Measurements from ENCODE around the gene TEX26.
A peak's percentile ranks its signal among the peaks of the same experiment; 100 is the strongest.

The TEX26 gene

GRCh38 chr13:31018511-31018910 lies 86.1 kb downstream of the TEX26 start:
- no peaks in the 10 kb centered on the region for H3K36me3 ChIP-seq (ENCODE audit: control insufficient read depth in 1 of 2, insufficient read depth in 2 of 2, low read depth in 1 of 2, low read length in 2 of 2)
- DNase-seq: no peak
- H3K79me1 ChIP-seq (replicated peaks; ENCODE audit: low read length, poor library complexity, severe bottlenecking): no peaks in the 10 kb centered on the region
- H2AFZ ChIP-seq (ENCODE audit: low read depth, low read length): no peak overlapping the region
- H3K18ac ChIP-seq (ENCODE audit: low read depth in 1 of 2, low read length in 2 of 2): no peak overlapping the region
- H4K91ac ChIP-seq (ENCODE audit: low read length): peak overlapping the region; percentile 41
- H3K4me1 ChIP-seq (ENCODE audit: control insufficient read depth, insufficient read depth, low read depth, low read length): peaks cover 2% of the 10 kb centered on the region
- no peak overlapping the region for H3K4me3 ChIP-seq (ENCODE audit: insufficient read depth in 1 of 2, low read depth in 1 of 2, low read length in 2 of 2)
- no peak overlapping the region for H2BK5ac ChIP-seq (ENCODE audit: low read depth, low read length, poor library complexity, severe bottlenecking)
- H2BK12ac ChIP-seq (ENCODE audit: low read length in 2 of 2): no peak overlapping the region
- no peak overlapping the region for H3K27ac ChIP-seq (ENCODE audit: low read length, poor library complexity, severe bottlenecking)
- H3K23ac ChIP-seq (ENCODE audit: low read length in 2 of 2): no peak overlapping the region
- peak overlapping the region; percentile 47 for H4K8ac ChIP-seq (ENCODE audit: low read length)
- 88% methylated on average over 3 of the region's 3 CpGs for WGBS
- H2AK5ac ChIP-seq (ENCODE audit: low read length, severe bottlenecking): no peak overlapping the region
- H3K4me2 ChIP-seq (ENCODE audit: low read length, poor library complexity, severe bottlenecking): no peak overlapping the region
- no peak overlapping the region for H3K4ac ChIP-seq (ENCODE audit: low read depth in 1 of 2, low read length in 2 of 2)
- H2BK15ac ChIP-seq (ENCODE audit: low read depth, poor library complexity, severe bottlenecking): peak overlapping the region; percentile 26
- no peak overlapping the region for H2BK120ac ChIP-seq (ENCODE audit: low read depth, low read length)
- H3K14ac ChIP-seq (ENCODE audit: low read length in 2 of 2): peak overlapping the region in 1 of 2 experiments; percentile 19
- peaks cover 8% of the 10 kb centered on the region for H3K9me3 ChIP-seq (ENCODE audit: control insufficient read depth, low read length)
- H3K9ac ChIP-seq (ENCODE audit: low read length): no peak overlapping the region
- H3K27me3 ChIP-seq (ENCODE audit: control insufficient read depth in 1 of 2, insufficient read depth in 1 of 2, low read length in 2 of 2): peaks cover 3% of the 10 kb centered on the region in 2 experiments

GRCh38 chr13:31020996-31021395 lies 88.5 kb downstream of the TEX26 start:
- DNase-seq: no peak
- Histone ChIP-seq H2AK5ac (ENCODE audit: low read length, severe bottlenecking) (no peak overlapping the region), H3K36me3 (ENCODE audit: control insufficient read depth in 1 of 2, insufficient read depth in 2 of 2, low read depth in 1 of 2, low read length in 2 of 2) (no peaks in the 10 kb centered on the region), H3K9me3 (ENCODE audit: control insufficient read depth, low read length) (peaks cover 8% of the 10 kb centered on the region), H3K4me1 (ENCODE audit: control insufficient read depth, insufficient read depth, low read depth, low read length) (no peaks in the 10 kb centered on the region), H3K14ac (ENCODE audit: low read length in 2 of 2) (no peak overlapping the region), H4K8ac (ENCODE audit: low read length) (no peak overlapping the region), H3K4ac (ENCODE audit: low read depth in 1 of 2, low read length in 2 of 2) (no peak overlapping the region), H3K18ac (ENCODE audit: low read depth in 1 of 2, low read length in 2 of 2) (no peak overlapping the region), H3K4me2 (ENCODE audit: low read length, poor library complexity, severe bottlenecking) (no peak overlapping the region), H3K27me3 (ENCODE audit: control insufficient read depth in 1 of 2, insufficient read depth in 1 of 2, low read length in 2 of 2) (peaks cover 3% of the 10 kb centered on the region in 2 experiments), H3K27ac (ENCODE audit: low read length, poor library complexity, severe bottlenecking) (no peak overlapping the region), H2AFZ (ENCODE audit: low read depth, low read length) (no peak overlapping the region), H2BK12ac (ENCODE audit: low read length in 2 of 2) (no peak overlapping the region), H3K9ac (ENCODE audit: low read length) (no peak overlapping the region), H4K91ac (ENCODE audit: low read length) (no peak overlapping the region), H3K23ac (ENCODE audit: low read length in 2 of 2) (no peak overlapping the region), H2BK15ac (ENCODE audit: low read depth, poor library complexity, severe bottlenecking) (no peak overlapping the region), H2BK120ac (ENCODE audit: low read depth, low read length) (no peak overlapping the region), H3K4me3 (ENCODE audit: insufficient read depth in 1 of 2, low read depth in 1 of 2, low read length in 2 of 2) (no peak overlapping the region), H2BK5ac (ENCODE audit: low read depth, low read length, poor library complexity, severe bottlenecking) (no peak overlapping the region), H3K79me1 (replicated peaks; ENCODE audit: low read length, poor library complexity, severe bottlenecking) (no peaks in the 10 kb centered on the region)
- WGBS: 40% methylated on average over 1 of the region's 3 CpGs

GRCh38 chr13:31022288-31022895 lies 89.9 kb downstream of the TEX26 start:
- Histone ChIP-seq H3K4me2 (ENCODE audit: low read length, poor library complexity, severe bottlenecking) (no peak overlapping the region), H2BK120ac (ENCODE audit: low read depth, low read length) (no peak overlapping the region), H3K79me1 (replicated peaks; ENCODE audit: low read length, poor library complexity, severe bottlenecking) (no peaks in the 10 kb centered on the region), H2BK12ac (ENCODE audit: low read length in 2 of 2) (no peak overlapping the region), H2BK15ac (ENCODE audit: low read depth, poor library complexity, severe bottlenecking) (no peak overlapping the region), H3K14ac (ENCODE audit: low read length in 2 of 2) (no peak overlapping the region), H3K27me3 (ENCODE audit: control insufficient read depth in 1 of 2, insufficient read depth in 1 of 2, low read length in 2 of 2) (peaks cover 0 to 3% of the 10 kb centered on the region in 2 experiments), H3K4me1 (ENCODE audit: control insufficient read depth, insufficient read depth, low read depth, low read length) (no peaks in the 10 kb centered on the region), H2AFZ (ENCODE audit: low read depth, low read length) (no peak overlapping the region), H4K8ac (ENCODE audit: low read length) (no peak overlapping the region), H3K27ac (ENCODE audit: low read length, poor library complexity, severe bottlenecking) (no peak overlapping the region), H3K9ac (ENCODE audit: low read length) (no peak overlapping the region), H3K23ac (ENCODE audit: low read length in 2 of 2) (no peak overlapping the region), H3K4me3 (ENCODE audit: insufficient read depth in 1 of 2, low read depth in 1 of 2, low read length in 2 of 2) (no peak overlapping the region), H3K18ac (ENCODE audit: low read depth in 1 of 2, low read length in 2 of 2) (no peak overlapping the region), H2AK5ac (ENCODE audit: low read length, severe bottlenecking) (no peak overlapping the region), H3K9me3 (ENCODE audit: control insufficient read depth, low read length) (peaks cover 8% of the 10 kb centered on the region), H2BK5ac (ENCODE audit: low read depth, low read length, poor library complexity, severe bottlenecking) (no peak overlapping the region), H3K4ac (ENCODE audit: low read depth in 1 of 2, low read length in 2 of 2) (no peak overlapping the region), H3K36me3 (ENCODE audit: control insufficient read depth in 1 of 2, insufficient read depth in 2 of 2, low read depth in 1 of 2, low read length in 2 of 2) (no peaks in the 10 kb centered on the region), H4K91ac (ENCODE audit: low read length) (no peak overlapping the region)
- no peak for DNase-seq
- 83% methylated on average over 13 of the region's 13 CpGs for WGBS

GRCh38 chr13:31022928-31023530 lies 90.6 kb downstream of the TEX26 start:
- H3K9me3 ChIP-seq (ENCODE audit: control insufficient read depth, low read length): peaks cover 2% of the 10 kb centered on the region
- no peak overlapping the region for H2BK120ac ChIP-seq (ENCODE audit: low read depth, low read length)
- H3K14ac ChIP-seq (ENCODE audit: low read length in 2 of 2): no peak overlapping the region
- H3K9ac ChIP-seq (ENCODE audit: low read length): no peak overlapping the region
- H4K91ac ChIP-seq (ENCODE audit: low read length): no peak overlapping the region
- no peak overlapping the region for H2BK15ac ChIP-seq (ENCODE audit: low read depth, poor library complexity, severe bottlenecking)
- no peak overlapping the region for H3K4ac ChIP-seq (ENCODE audit: low read depth in 1 of 2, low read length in 2 of 2)
- no peak overlapping the region for H3K4me2 ChIP-seq (ENCODE audit: low read length, poor library complexity, severe bottlenecking)
- no peak overlapping the region for H2BK12ac ChIP-seq (ENCODE audit: low read length in 2 of 2)
- H3K23ac ChIP-seq (ENCODE audit: low read length in 2 of 2): no peak overlapping the region
- H2AFZ ChIP-seq (ENCODE audit: low read depth, low read length): no peak overlapping the region
- no peak overlapping the region for H3K27ac ChIP-seq (ENCODE audit: low read length, poor library complexity, severe bottlenecking)
- no peak overlapping the region for H3K4me3 ChIP-seq (ENCODE audit: insufficient read depth in 1 of 2, low read depth in 1 of 2, low read length in 2 of 2)
- no peak overlapping the region for H3K18ac ChIP-seq (ENCODE audit: low read depth in 1 of 2, low read length in 2 of 2)
- WGBS: no CpG with 5 or more reads among the region's 2 CpGs
- peaks cover 0 to 3% of the 10 kb centered on the region in 2 experiments for H3K27me3 ChIP-seq (ENCODE audit: control insufficient read depth in 1 of 2, insufficient read depth in 1 of 2, low read length in 2 of 2)
- H3K4me1 ChIP-seq (ENCODE audit: control insufficient read depth, insufficient read depth, low read depth, low read length): no peaks in the 10 kb centered on the region
- H2BK5ac ChIP-seq (ENCODE audit: low read depth, low read length, poor library complexity, severe bottlenecking): no peak overlapping the region
- no peak for DNase-seq
- no peaks in the 10 kb centered on the region for H3K36me3 ChIP-seq (ENCODE audit: control insufficient read depth in 1 of 2, insufficient read depth in 2 of 2, low read depth in 1 of 2, low read length in 2 of 2)
- H2AK5ac ChIP-seq (ENCODE audit: low read length, severe bottlenecking): no peak overlapping the region
- no peak overlapping the region for H4K8ac ChIP-seq (ENCODE audit: low read length)
- H3K79me1 ChIP-seq (replicated peaks; ENCODE audit: low read length, poor library complexity, severe bottlenecking): no peaks in the 10 kb centered on the region
